ENCODE measurements around the gene FBLN1.
"Not testable (repeated sequence)": the region's sequence is repeated elsewhere in the genome, so short reads cannot be mapped to it uniquely, and the experiment has no call there.

FBLN1 gene

GRCh38 chr22:45502215-45503049 lies at the start of gene FBLN1:
FBLN1 (plus strand) TSS chr22:45502883; CDS start chr22:45502986, 103 bp downstream.
- no peak for DNase-seq

- no peak for DNase-seq
Observed at GRCh38 chr22:45453764-45454163, 48.9 kb upstream of the FBLN1 start.

- no peak for DNase-seq
Observed at GRCh38 chr22:45454275-45454674, 48.4 kb upstream of the FBLN1 start.

- no peak for DNase-seq
Observed at GRCh38 chr22:45455212-45455611, 47.5 kb upstream of the FBLN1 start.

- DNase-seq: no peak
Observed at GRCh38 chr22:45455621-45456020, 47.1 kb upstream of the FBLN1 start.

GRCh38 chr22:45456811-45457210 lies 45.9 kb upstream of the FBLN1 start:
- no peak for DNase-seq

GRCh38 chr22:45458532-45458931 lies 44.2 kb upstream of the FBLN1 start:
- DNase-seq: no peak

- DNase-seq: no peak
Observed at GRCh38 chr22:45459235-45459634, 43.4 kb upstream of the FBLN1 start.

- DNase-seq: no peak
Observed at GRCh38 chr22:45460288-45461109, 42.2 kb upstream of the FBLN1 start.

- no peak for DNase-seq
Observed at GRCh38 chr22:45462034-45462655, 40.5 kb upstream of the FBLN1 start.

GRCh38 chr22:45463691-45464090 lies 39.0 kb upstream of the FBLN1 start:
- DNase-seq: not testable (repeated sequence)

GRCh38 chr22:45465633-45466032 lies 37.0 kb upstream of the FBLN1 start:
- DNase-seq: no peak

GRCh38 chr22:45468872-45469271 lies 33.8 kb upstream of the FBLN1 start:
- no peak for DNase-seq

- DNase-seq: no peak
Observed at GRCh38 chr22:45469281-45470073, 33.2 kb upstream of the FBLN1 start.

GRCh38 chr22:45470871-45471270 lies 31.8 kb upstream of the FBLN1 start:
- DNase-seq: no peak

- DNase-seq: no peak
Observed at GRCh38 chr22:45472426-45472825, 30.3 kb upstream of the FBLN1 start.

- no peak for DNase-seq
Observed at GRCh38 chr22:45473626-45474237, 29.0 kb upstream of the FBLN1 start.

- no peak for DNase-seq
Observed at GRCh38 chr22:45475063-45475747, 27.5 kb upstream of the FBLN1 start.

GRCh38 chr22:45475851-45476514 lies 26.7 kb upstream of the FBLN1 start:
- DNase-seq: no peak

- DNase-seq: no peak
Observed at GRCh38 chr22:45476814-45477213, 25.9 kb upstream of the FBLN1 start.

Data from activated CD4-positive, alpha-beta T cell treated with anti-CD3 and anti-CD28 coated beads, Interleukin-10, Interleukin-2, amounts not matched to agents 100 ng/mL and 50 ng/mL, durations not matched to agents 16 hours and 8 hours (primary cell).